GM23338 (cell line): ENCODE data around the gene TNNI2. TPM values are rescaled to one million over a fixed set of nuclear protein-coding genes. Genes with fewer than 3 reads are reported as not detected.

Experiments used
- ATAC-seq: fragments of 200-7000 bp; cut with Tn5 transposase; 3 replicates; pipeline ENCODE4 v1.9.1; 2020
- DNase-seq: peaks from one replicate; pipeline ENCODE4 v3.0.0-alpha.2; 2015; ENCODE audit warnings: low spot score
- H2AFZ ChIP-seq: fragments of 200-600 bp; sonication (generic); 2 replicates; pipeline ENCODE4 v1.8.0; 2016; ENCODE audit warnings: antibody characterized with exemption, mild to moderate bottlenecking, moderate library complexity
- H3F3A ChIP-seq: fragments of 200-600 bp; sonication (generic); replicated peaks from 2 replicates; pipeline ENCODE4 v1.8.0; 2017; ENCODE audit warnings: antibody characterized with exemption, mixed run types, low read depth
- H3K27ac ChIP-seq: fragments of 200-600 bp; sonication (generic); 2 replicates; pipeline ENCODE4 v1.6.1; 2016; ENCODE audit warnings: low read depth
- H3K27me3 ChIP-seq: fragments of 200-600 bp; sonication (generic); 2 replicates; pipeline ENCODE4 v1.8.0; 2016; ENCODE audit warnings: mild to moderate bottlenecking, mixed run types, moderate library complexity; ENCODE audit not compliant: insufficient read depth
- H3K36me3 ChIP-seq: fragments of 200-600 bp; sonication (generic); 2 replicates; pipeline ENCODE4 v1.8.0; 2016; ENCODE audit warnings: mild to moderate bottlenecking; ENCODE audit not compliant: insufficient read depth
- H3K4me1 ChIP-seq: fragments of 200-600 bp; sonication (generic); 2 replicates; pipeline ENCODE4 v1.8.0; 2016; ENCODE audit warnings: mild to moderate bottlenecking, moderate library complexity; ENCODE audit not compliant: insufficient read depth
- H3K4me2 ChIP-seq: fragments of 200-600 bp; sonication (generic); 2 replicates; pipeline ENCODE4 v1.7.1; 2017; ENCODE audit warnings: mixed run types
- H3K4me3 ChIP-seq: fragments of 200-600 bp; sonication (generic); 2 replicates; pipeline ENCODE4 v1.6.1; 2016; ENCODE audit warnings: mixed run types
- H3K79me2 ChIP-seq: fragments of 200-600 bp; sonication (generic); replicated peaks from 2 replicates; pipeline ENCODE4 v1.8.0; 2017; ENCODE audit warnings: mild to moderate bottlenecking; ENCODE audit not compliant: insufficient read depth
- H3K9me2 ChIP-seq: fragments of 200-600 bp; sonication (generic); 2 replicates; pipeline ENCODE4 v1.8.0; 2017; ENCODE audit not compliant: insufficient read depth
- H4K20me1 ChIP-seq: fragments of 200-600 bp; sonication (generic); replicated peaks from 2 replicates; pipeline ENCODE4 v1.8.0; 2017; ENCODE audit warnings: mild to moderate bottlenecking; ENCODE audit not compliant: insufficient read depth
- H3K27ac Mint-ChIP-seq: 2 replicates; pipeline ENCODE4 v1.8.0; 2020; ENCODE audit warnings: inconsistent platforms, mild to moderate bottlenecking, moderate library complexity, mixed read lengths
- H3K27me3 Mint-ChIP-seq: 3 replicates; pipeline ENCODE4 v1.8.0; 2022; ENCODE audit warnings: low read depth, mild to moderate bottlenecking, moderate library complexity, mixed read lengths, inconsistent platforms; ENCODE audit not compliant: insufficient read depth, poor library complexity
- H3K36me3 Mint-ChIP-seq: 3 replicates; pipeline ENCODE4 v1.8.0; 2021; ENCODE audit warnings: low read depth, mild to moderate bottlenecking, inconsistent platforms, moderate library complexity, mixed read lengths
- H3K4me1 Mint-ChIP-seq: 3 replicates; pipeline ENCODE4 v1.8.0; 2020; ENCODE audit warnings: mild to moderate bottlenecking, inconsistent platforms, mixed read lengths
- H3K4me3 Mint-ChIP-seq: 3 replicates; pipeline ENCODE4 v1.8.0; 2021; ENCODE audit warnings: moderate library complexity, mild to moderate bottlenecking, inconsistent platforms, mixed read lengths
- H3K9me3 Mint-ChIP-seq: 3 replicates; pipeline ENCODE4 v1.8.0; 2020; ENCODE audit warnings: moderate library complexity, mild to moderate bottlenecking, inconsistent platforms, mixed read lengths
- CREB1 ChIP-seq: fragments of 250-450 bp; sonication (Bioruptor Pico); IDR thresholded peaks from 2 replicates; pipeline ENCODE4 v1.5.0; 2020; ENCODE audit warnings: low read depth, mild to moderate bottlenecking, moderate library complexity
- CTCF ChIP-seq, 2 experiments: fragments of 200-600 bp in 1 of 2; sonication (generic) in 1 of 2; conservative IDR thresholded peaks; 2 replicates each; pipeline versions ENCODE4 v1.5.1 to v1.6.1; 2016 to 2017; ENCODE audit warnings: antibody characterized with exemption in 2 of 2, low read depth in 2 of 2, mild to moderate bottlenecking in 2 of 2, moderate library complexity in 1 of 2
- EZH2 ChIP-seq: fragments of 200-600 bp; sonication (generic); IDR thresholded peaks from one replicate; pipeline ENCODE4 v1.8.0; 2017; ENCODE audit warnings: antibody characterized with exemption, mild to moderate bottlenecking, low read depth; ENCODE audit not compliant: unreplicated experiment
- JUNB ChIP-seq: IDR thresholded peaks from one replicate; pipeline ENCODE4 v1.6.1; 2016; ENCODE audit warnings: antibody characterized with exemption; ENCODE audit not compliant: unreplicated experiment
- STAT1 ChIP-seq: IDR thresholded peaks from one replicate; pipeline ENCODE4 v1.6.1; 2016; ENCODE audit warnings: antibody characterized with exemption; ENCODE audit not compliant: unreplicated experiment
- ZNF114 ChIP-seq: fragments of 250-450 bp; sonication (Bioruptor Pico); IDR thresholded peaks from 2 replicates; pipeline ENCODE4 v1.5.0; 2020; ENCODE audit warnings: mild to moderate bottlenecking, moderate library complexity
- ZNF462 ChIP-seq: fragments of 250-450 bp; sonication (Bioruptor Pico); IDR thresholded peaks from 2 replicates; pipeline ENCODE4 v1.5.0; 2020; ENCODE audit warnings: mild to moderate bottlenecking, moderate library complexity
- polyA plus RNA-seq: library from polyadenylated mRNA; unstranded; fragments of >200 nt; fragmentation: Nextera tagmentation; extraction: Ambion mirVana; gene quantifications from 2 replicates; pipeline ENCODE4 v1.2.1, GENCODE V29; 2016
- total RNA-seq: library from RNA; depleted of rRNA; stranded (reverse); fragments of >200 nt; shearing (Covaris generic); gene quantifications from 2 replicates; pipeline ENCODE4 v1.2.3, GENCODE V29; 2014

TNNI2 gene
- total and polyA plus RNA-seq, 2 experiments from 2014 or later, result not detected

GRCh38 chr11:1830322-1831223 is 8.2 kb upstream of the TNNI2 start:
- Histone ChIP-seq H2AFZ (no peak overlapping the region), H3K36me3 (no peaks in the 10 kb centered on the region), H3K9me2 (no peaks in the 10 kb centered on the region), H3K79me2 (no peaks in the 10 kb centered on the region), H3K4me3 (no peak overlapping the region), H4K20me1 (no peaks in the 10 kb centered on the region), H3F3A (no peaks in the 10 kb centered on the region), H3K4me1 (no peaks in the 10 kb centered on the region; the same call in 1 of the 2 replicates), H3K27ac (no peak overlapping the region), H3K4me2 (no peak overlapping the region), H3K27me3 (no peaks in the 10 kb centered on the region)
- H3K36me3 Mint-ChIP-seq, result no peaks in the 10 kb centered on the region
- DNase-seq (no peak), ATAC-seq (no peak)
- no peaks in the 10 kb centered on the region for H3K9me3 Mint-ChIP-seq
- TF ChIP-seq CREB1 (no peak), EZH2 (no peak), CTCF (conservative IDR thresholded peaks at IDR 0.05; ENCODE audit: low read depth in 2 of 2) (no peak), ZNF114 (CRISPR knock-in tag) (no peak), ZNF462 (CRISPR knock-in tag) (no peak), JUNB (no peak), STAT1 (no peak)
- H3K4me3 Mint-ChIP-seq, result no peak overlapping the region
- H3K27ac Mint-ChIP-seq, result no peak overlapping the region
- peaks cover 5% of the 10 kb centered on the region; the same call in 1 of the 3 replicates for H3K4me1 Mint-ChIP-seq
- H3K27me3 Mint-ChIP-seq, result peaks cover 17% of the 10 kb centered on the region
